ENCODE data around the gene CEP85L.

Gene CEP85L

GRCh38 chr6:118674772-118675171, 23.4 kb upstream of the CEP85L start:
- no peak for TF ChIP-seq CTCF (conservative IDR thresholded peaks at IDR 0.05; ENCODE audit: low read depth, low read length)
- no peak overlapping the region for H3K4me3 ChIP-seq (ENCODE audit: low read length)
- no peak for DNase-seq (ENCODE audit: low read depth)

GRCh38 chr6:118672678-118673077, 21.3 kb upstream of the CEP85L start:
- no peak for DNase-seq (ENCODE audit: low read depth)
- no peak for TF ChIP-seq CTCF (conservative IDR thresholded peaks at IDR 0.05; ENCODE audit: low read depth, low read length)
- H3K4me3 ChIP-seq (ENCODE audit: low read length), result no peak overlapping the region

GRCh38 chr6:118669561-118669960, 18.2 kb upstream of the CEP85L start:
- no peak overlapping the region for H3K4me3 ChIP-seq (ENCODE audit: low read length)
- TF ChIP-seq CTCF (conservative IDR thresholded peaks at IDR 0.05; ENCODE audit: low read depth, low read length), result no peak
- DNase-seq (ENCODE audit: low read depth), result no peak

- DNase-seq (ENCODE audit: low read depth), result peak; percentile 27
- no peak for TF ChIP-seq CTCF (conservative IDR thresholded peaks at IDR 0.05; ENCODE audit: low read depth, low read length)
- no peak overlapping the region for H3K4me3 ChIP-seq (ENCODE audit: low read length)
Observed at GRCh38 chr6:118668761-118669385, 17.5 kb upstream of the CEP85L start.

GRCh38 chr6:118667988-118668387, 16.6 kb upstream of the CEP85L start:
- TF ChIP-seq CTCF (conservative IDR thresholded peaks at IDR 0.05; ENCODE audit: low read depth, low read length), result no peak
- no peak for DNase-seq (ENCODE audit: low read depth)

GRCh38 chr6:118665011-118665410, 13.6 kb upstream of the CEP85L start:
- no peak overlapping the region for H3K4me3 ChIP-seq (ENCODE audit: low read length)
- DNase-seq (ENCODE audit: low read depth), result no peak
- TF ChIP-seq CTCF (conservative IDR thresholded peaks at IDR 0.05; ENCODE audit: low read depth, low read length), result no peak

More at GRCh38 chr6:118667988-118668387, 16.6 kb upstream of the CEP85L start:
- no peak overlapping the region for H3K4me3 ChIP-seq (ENCODE audit: low read length)
